Endodermal cell (in vitro differentiated cells): ENCODE results near the gene ZNF672. TPM values are rescaled to one million over a fixed set of nuclear protein-coding genes. Genes with fewer than 3 reads are reported as not detected.

Experiments used
- DNase-seq: peaks from one replicate; pipeline ENCODE4 v3.0.0-alpha.2; 2017
- H3K27ac ChIP-seq: 2 replicates; pipeline ENCODE4 v1.5.1; 2013; ENCODE audit warnings: mild to moderate bottlenecking, low read depth, low read length, moderate library complexity
- H3K27me3 ChIP-seq: 2 replicates; pipeline ENCODE4 v1.6.1; 2013; ENCODE audit warnings: mild to moderate bottlenecking, low read length, moderate library complexity; ENCODE audit not compliant: insufficient read depth, control insufficient read depth, poor library complexity, severe bottlenecking
- H3K36me3 ChIP-seq: 2 replicates; pipeline ENCODE4 v1.7.0; 2013; ENCODE audit warnings: mild to moderate bottlenecking, low read length, moderate library complexity; ENCODE audit not compliant: control insufficient read depth, insufficient read depth
- H3K4me1 ChIP-seq: one replicate; pipeline ENCODE4 v1.7.0; 2013; ENCODE audit warnings: low read length; ENCODE audit not compliant: control insufficient read depth, insufficient read depth
- H3K4me3 ChIP-seq: 2 replicates; pipeline ENCODE4 v1.5.1; 2013; ENCODE audit warnings: mild to moderate bottlenecking, low read length, moderate library complexity
- H3K9ac ChIP-seq: 2 replicates; pipeline ENCODE4 v1.6.1; 2013; ENCODE audit warnings: mild to moderate bottlenecking, low read length, moderate library complexity; ENCODE audit not compliant: poor library complexity, severe bottlenecking; ENCODE audit errors: extremely low read depth
- H3K9me3 ChIP-seq: 2 replicates; pipeline ENCODE4 v1.6.1; 2013; ENCODE audit warnings: mild to moderate bottlenecking, low read length, moderate library complexity; ENCODE audit not compliant: control insufficient read depth
- H3K27ac Mint-ChIP-seq: 2 replicates; pipeline ENCODE4 v1.8.0; 2020; ENCODE audit warnings: mixed read lengths
- H3K27me3 Mint-ChIP-seq: 2 replicates; pipeline ENCODE4 v1.8.0; 2021; ENCODE audit warnings: mild to moderate bottlenecking, mixed read lengths; ENCODE audit not compliant: insufficient read depth
- H3K36me3 Mint-ChIP-seq: 2 replicates; pipeline ENCODE4 v1.8.0; 2020; ENCODE audit warnings: low read depth, mixed read lengths
- H3K4me1 Mint-ChIP-seq: 2 replicates; pipeline ENCODE4 v1.8.0; 2020; ENCODE audit warnings: mixed read lengths
- H3K4me3 Mint-ChIP-seq: 2 replicates; pipeline ENCODE4 v1.8.0; 2020; ENCODE audit warnings: mild to moderate bottlenecking, moderate library complexity, mixed read lengths
- H3K9me3 Mint-ChIP-seq: 2 replicates; pipeline ENCODE4 v1.8.0; 2020; ENCODE audit warnings: mild to moderate bottlenecking, mixed read lengths
- CTCF ChIP-seq: fragments of 200-600 bp; sonication (generic); conservative IDR thresholded peaks from 2 replicates; pipeline ENCODE4 v1.5.0; 2021; ENCODE audit warnings: antibody characterized with exemption, mild to moderate bottlenecking
- WGBS, 2 experiments: methylation state at CpG; one replicate each; pipeline versions ENCODE4 v1.1.5 to v1.1.7; 2013; ENCODE audit warnings: missing lambda C conversion rate in 2 of 2, mixed read lengths in 1 of 2; ENCODE audit not compliant: insufficient coverage in 1 of 2, insufficient read length in 1 of 2; 5-methylcytosine and 5-hydroxymethylcytosine counted together
- total RNA-seq, 2 donors: library from RNA; stranded (reverse); fragmentation: NEBNext Ultra II Directional in 1 of 2; extraction: Animal tissue kit (Norgen Biotek cat#: 25700) in 1 of 2; gene quantifications; 2 replicates in 1 of 2; 3 replicates in 1 of 2; pipeline ENCODE4 v1.2.1, GENCODE V29; 2021

The ZNF672 gene
- total RNA-seq, 2 donors from 2014 or later, result 33.6 to 40.5 TPM

GRCh38 chr1:248810000-248810726 is 27.9 kb upstream of the ZNF672 start:
- Histone ChIP-seq H3K9ac (no peak overlapping the region), H3K4me1 (no peaks in the 10 kb centered on the region), H3K4me3 (no peak overlapping the region), H3K9me3 (no peaks in the 10 kb centered on the region), H3K36me3 (peaks cover 19% of the 10 kb centered on the region), H3K27me3 (no peaks in the 10 kb centered on the region), H3K27ac (no peak overlapping the region)
- Mint-ChIP-seq H3K27ac (no peak overlapping the region), H3K4me3 (no peak overlapping the region), H3K27me3 (peaks cover 2% of the 10 kb centered on the region), H3K4me1 (no peaks in the 10 kb centered on the region), H3K36me3 (peaks cover 40% of the 10 kb centered on the region), H3K9me3 (peaks cover 5% of the 10 kb centered on the region)
- WGBS, 2 experiments, result 93 to 100% methylated on average over 3 to 10 of the region's 10 CpGs
- no peak for TF ChIP-seq CTCF
- DNase-seq, result no peak

GRCh38 chr1:248810727-248811513 is 27.1 kb upstream of the ZNF672 start:
- Histone ChIP-seq H3K9me3 (no peaks in the 10 kb centered on the region), H3K9ac (no peak overlapping the region), H3K4me1 (no peaks in the 10 kb centered on the region), H3K4me3 (no peak overlapping the region), H3K36me3 (peaks cover 27% of the 10 kb centered on the region), H3K27ac (no peak overlapping the region), H3K27me3 (no peaks in the 10 kb centered on the region)
- WGBS, 2 experiments, result 90 to 93% methylated on average over 6 to 12 of the region's 12 CpGs
- Mint-ChIP-seq H3K36me3 (peaks cover 45% of the 10 kb centered on the region), H3K27me3 (peaks cover 2% of the 10 kb centered on the region), H3K27ac (no peak overlapping the region), H3K9me3 (no peaks in the 10 kb centered on the region), H3K4me1 (no peaks in the 10 kb centered on the region), H3K4me3 (no peak overlapping the region)
- no peak for DNase-seq
- TF ChIP-seq CTCF, result no peak

- TF ChIP-seq CTCF, result peak; percentile 62
- Histone ChIP-seq H3K27me3 (no peaks in the 10 kb centered on the region), H3K9me3 (no peaks in the 10 kb centered on the region), H3K4me3 (no peak overlapping the region), H3K9ac (no peak overlapping the region), H3K27ac (no peak overlapping the region), H3K36me3 (peaks cover 35% of the 10 kb centered on the region), H3K4me1 (no peaks in the 10 kb centered on the region)
- peaks cover 2% of the 10 kb centered on the region for H3K27me3 Mint-ChIP-seq
- H3K4me1 Mint-ChIP-seq, result no peaks in the 10 kb centered on the region
- 95% methylated on average over 21 to 57 of the region's 57 CpGs for WGBS, 2 experiments
- no peak overlapping the region for H3K4me3 Mint-ChIP-seq
- H3K27ac Mint-ChIP-seq, result no peak overlapping the region
- peaks cover 53% of the 10 kb centered on the region for H3K36me3 Mint-ChIP-seq
- peak; percentile 75 for DNase-seq
- H3K9me3 Mint-ChIP-seq, result no peaks in the 10 kb centered on the region
Measured at GRCh38 chr1:248811514-248812490, 26.2 kb upstream of the ZNF672 start.
